Neural progenitor cell (in vitro differentiated cells): ENCODE measurements around the gene CPLX1. TPM values are rescaled to one million over a fixed set of nuclear protein-coding genes. Genes with fewer than 3 reads are reported as not detected.
"Not testable (repeated sequence)": the region's sequence is repeated elsewhere in the genome, so short reads cannot be mapped to it uniquely, and the experiment has no call there.

Experiments used
- DNase-seq: peaks from one replicate; pipeline ENCODE4 v3.0.0-alpha.2; 2016; ENCODE audit warnings: low spot score
- H2AFZ ChIP-seq: fragments of 200-600 bp; sonication (generic); replicated peaks from 2 replicates; pipeline ENCODE4 v1.6.1; 2016; ENCODE audit warnings: antibody characterized with exemption
- H3F3A ChIP-seq: fragments of 200-600 bp; sonication (generic); 2 replicates; pipeline ENCODE4 v1.6.1; 2016; ENCODE audit warnings: antibody characterized with exemption, low read depth
- H3K27ac ChIP-seq: fragments of 200-600 bp; sonication (generic); 2 replicates; pipeline ENCODE4 v1.5.1; 2016; ENCODE audit warnings: mild to moderate bottlenecking
- H3K27me3 ChIP-seq: fragments of 200-600 bp; sonication (generic); 2 replicates; pipeline ENCODE4 v1.6.1; 2016; ENCODE audit warnings: mild to moderate bottlenecking, moderate library complexity
- H3K36me3 ChIP-seq: fragments of 200-600 bp; sonication (generic); 2 replicates; pipeline ENCODE4 v1.5.1; 2016
- H3K4me1 ChIP-seq: fragments of 200-600 bp; sonication (generic); 2 replicates; pipeline ENCODE4 v1.6.1; 2016; ENCODE audit warnings: mixed run types
- H3K4me2 ChIP-seq: fragments of 200-600 bp; sonication (generic); 2 replicates; pipeline ENCODE4 v1.6.1; 2016
- H3K4me3 ChIP-seq: fragments of 200-600 bp; sonication (generic); 2 replicates; pipeline ENCODE4 v1.5.1; 2016
- H3K79me2 ChIP-seq: fragments of 200-600 bp; sonication (generic); 2 replicates; pipeline ENCODE4 v1.6.1; 2016; ENCODE audit warnings: low read depth
- H3K9ac ChIP-seq: fragments of 200-600 bp; sonication (generic); 2 replicates; pipeline ENCODE4 v1.6.1; 2016
- H3K9me3 ChIP-seq: fragments of 200-600 bp; sonication (generic); 2 replicates; pipeline ENCODE4 v1.5.1; 2016; ENCODE audit warnings: low read depth
- H4K20me1 ChIP-seq: fragments of 200-600 bp; sonication (generic); 2 replicates; pipeline ENCODE4 v1.6.1; 2016; ENCODE audit warnings: low read depth
- H3K27ac Mint-ChIP-seq: 3 replicates; pipeline ENCODE4 v1.8.0; 2021; ENCODE audit warnings: mixed read lengths
- H3K27me3 Mint-ChIP-seq: 2 replicates; pipeline ENCODE4 v1.8.0; 2022; ENCODE audit warnings: low read depth, mild to moderate bottlenecking, inconsistent platforms, moderate library complexity, mixed read lengths; ENCODE audit not compliant: insufficient read depth
- H3K36me3 Mint-ChIP-seq: 3 replicates; pipeline ENCODE4 v1.8.0; 2021; ENCODE audit warnings: mixed read lengths
- H3K4me1 Mint-ChIP-seq: 3 replicates; pipeline ENCODE4 v1.8.0; 2021; ENCODE audit warnings: mixed read lengths
- H3K4me3 Mint-ChIP-seq: 3 replicates; pipeline ENCODE4 v1.8.0; 2021; ENCODE audit warnings: mild to moderate bottlenecking, moderate library complexity, mixed read lengths
- H3K9me3 Mint-ChIP-seq: 3 replicates; pipeline ENCODE4 v1.8.0; 2020; ENCODE audit warnings: mixed read lengths
- CTCF ChIP-seq: fragments of 200-600 bp; sonication (generic); IDR thresholded peaks from 2 replicates; pipeline ENCODE4 v1.5.1; 2017; ENCODE audit warnings: antibody characterized with exemption, mild to moderate bottlenecking
- EZH2 ChIP-seq: fragments of 200-600 bp; sonication (generic); IDR thresholded peaks from 2 replicates; pipeline ENCODE4 v1.6.1; 2017; ENCODE audit warnings: antibody characterized with exemption, mild to moderate bottlenecking, moderate library complexity
- EZH2phosphoT487 ChIP-seq: fragments of 200-600 bp; sonication (generic); IDR thresholded peaks from 2 replicates; pipeline ENCODE4 v1.6.1; 2017; ENCODE audit warnings: antibody characterized with exemption
- total RNA-seq: library from RNA; depleted of rRNA; stranded (reverse); fragments of >200 nt; gene quantifications from 2 replicates; pipeline ENCODE4 v1.2.3, GENCODE V29; 2015; ENCODE audit warnings: low replicate concordance

CPLX1 gene
- total RNA-seq, 1 donor from 2014 or later: not detected

GRCh38 chr4:777520-778262 is 48.2 kb downstream of the CPLX1 start:
- no peak for DNase-seq
- Histone ChIP-seq H3K4me1 (peaks cover 11% of the 10 kb centered on the region), H3K4me3 (no peak overlapping the region), H3K4me2 (no peak overlapping the region), H3F3A (peaks cover 25% of the 10 kb centered on the region), H3K27ac (no peak overlapping the region), H3K9ac (no peak overlapping the region), H3K36me3 (peaks cover 17% of the 10 kb centered on the region), H3K79me2 (peaks cover 89% of the 10 kb centered on the region), H3K9me3 (no peaks in the 10 kb centered on the region), H2AFZ (no peak overlapping the region), H3K27me3 (peaks cover 6% of the 10 kb centered on the region), H4K20me1 (peaks cover 63% of the 10 kb centered on the region)
- no peak overlapping the region for H3K4me3 Mint-ChIP-seq
- H3K36me3 Mint-ChIP-seq: peaks cover 49% of the 10 kb centered on the region
- H3K27me3 Mint-ChIP-seq: peaks cover 14% of the 10 kb centered on the region
- peaks cover 35% of the 10 kb centered on the region for H3K4me1 Mint-ChIP-seq
- no peak for TF ChIP-seq EZH2phosphoT487
- TF ChIP-seq CTCF: no peak
- no peak for TF ChIP-seq EZH2
- H3K9me3 Mint-ChIP-seq: no peaks in the 10 kb centered on the region
- H3K27ac Mint-ChIP-seq: no peak overlapping the region

- peaks cover 50% of the 10 kb centered on the region for H3K36me3 Mint-ChIP-seq
- Histone ChIP-seq H4K20me1 (peaks cover 65% of the 10 kb centered on the region), H3K36me3 (peaks cover 17% of the 10 kb centered on the region), H3K4me2 (no peak overlapping the region), H3K27me3 (no peaks in the 10 kb centered on the region), H3K9ac (no peak overlapping the region), H3K9me3 (no peaks in the 10 kb centered on the region), H3K27ac (no peak overlapping the region), H3K4me3 (no peak overlapping the region), H2AFZ (no peak overlapping the region), H3K4me1 (peaks cover 11% of the 10 kb centered on the region), H3F3A (peaks cover 23% of the 10 kb centered on the region), H3K79me2 (peaks cover 97% of the 10 kb centered on the region)
- H3K4me3 Mint-ChIP-seq: no peak overlapping the region
- DNase-seq: no peak
- H3K4me1 Mint-ChIP-seq: peaks cover 30% of the 10 kb centered on the region
- H3K27ac Mint-ChIP-seq: no peak overlapping the region
- TF ChIP-seq EZH2 (no peak), CTCF (no peak)
- H3K27me3 Mint-ChIP-seq: peaks cover 7% of the 10 kb centered on the region
- no peaks in the 10 kb centered on the region for H3K9me3 Mint-ChIP-seq
Measured at GRCh38 chr4:776743-777441, 49.0 kb downstream of the CPLX1 start.

GRCh38 chr4:775485-775884 is 50.4 kb downstream of the CPLX1 start:
- Histone ChIP-seq H4K20me1 (peaks cover 65% of the 10 kb centered on the region), H3F3A (peaks cover 26% of the 10 kb centered on the region), H3K36me3 (peaks cover 17% of the 10 kb centered on the region), H3K79me2 (peaks cover 96% of the 10 kb centered on the region)
- not testable (repeated sequence) for H3K4me3 ChIP-seq, H2AFZ ChIP-seq, H3K27me3 ChIP-seq, H3K4me2 ChIP-seq, H3K4me1 ChIP-seq, H3K9me3 ChIP-seq, H3K9me3 Mint-ChIP-seq, H3K27me3 Mint-ChIP-seq, DNase-seq, H3K4me3 Mint-ChIP-seq, H3K27ac ChIP-seq, H3K27ac Mint-ChIP-seq, H3K9ac ChIP-seq
- peaks cover 49% of the 10 kb centered on the region for H3K36me3 Mint-ChIP-seq
- H3K4me1 Mint-ChIP-seq: peaks cover 28% of the 10 kb centered on the region

- Mint-ChIP-seq H3K36me3 (peaks cover 49% of the 10 kb centered on the region), H3K4me1 (peaks cover 18% of the 10 kb centered on the region)
- not testable (repeated sequence) for DNase-seq, H3K27me3 Mint-ChIP-seq, H3K27ac ChIP-seq, H3K4me2 ChIP-seq, H3K27ac Mint-ChIP-seq, H3K4me1 ChIP-seq, H3K27me3 ChIP-seq, H3K9me3 ChIP-seq, H3K9ac ChIP-seq, H3K4me3 Mint-ChIP-seq, H2AFZ ChIP-seq, H3K9me3 Mint-ChIP-seq, H3K4me3 ChIP-seq
- H4K20me1 ChIP-seq: peaks cover 65% of the 10 kb centered on the region
- peaks cover 31% of the 10 kb centered on the region for H3F3A ChIP-seq
- peaks cover 96% of the 10 kb centered on the region for H3K79me2 ChIP-seq
- H3K36me3 ChIP-seq: peaks cover 17% of the 10 kb centered on the region
Measured at GRCh38 chr4:774419-775092, 51.4 kb downstream of the CPLX1 start.
